Activated CD8-positive, alpha-beta T cell treated with anti-CD3 and anti-CD28 coated beads, Interleukin-2, amount 10 ng/mL, durations not matched to agents 7 days and 5 days (primary cell): ENCODE measurements around the gene WDR6. TPM values are rescaled to one million over a fixed set of nuclear protein-coding genes. Genes with fewer than 3 reads are reported as not detected.

ENCODE experiments used
- ATAC-seq: fragments of 150-1000 bp; cut with Tn5 transposase; one replicate; pipeline ENCODE4 v1.10.0; 2021; ENCODE audit warnings: moderate library complexity
- CTCF ChIA-PET: fragments of 350-600 bp; sonication (Branson Sonifier 250); formaldehyde crosslinking; loops from one replicate; lab custom pipeline; 2021; ENCODE audit warnings: antibody characterized with exemption; lab: Charles Lee
- POLR2A ChIA-PET: fragments of 350-600 bp; sonication (Branson Sonifier 250); formaldehyde crosslinking; loops from one replicate; lab custom pipeline; 2021; ENCODE audit warnings: antibody characterized with exemption; lab: Charles Lee
- DNase-seq: peaks from one replicate; pipeline ENCODE4 v3.0.0-alpha.2; 2020
- H3K27ac Mint-ChIP-seq: one replicate; pipeline ENCODE4 v1.8.0; 2021; ENCODE audit warnings: mild to moderate bottlenecking, mixed read lengths
- H3K27me3 Mint-ChIP-seq: one replicate; pipeline ENCODE4 v1.8.0; 2021; ENCODE audit warnings: low read depth, mixed read lengths
- H3K36me3 Mint-ChIP-seq: one replicate; pipeline ENCODE4 v1.8.0; 2021; ENCODE audit warnings: low read depth, mixed read lengths
- H3K4me1 Mint-ChIP-seq: one replicate; pipeline ENCODE4 v1.8.0; 2021; ENCODE audit warnings: low read depth, mixed read lengths
- H3K4me3 Mint-ChIP-seq: one replicate; pipeline ENCODE4 v1.8.0; 2021; ENCODE audit warnings: mild to moderate bottlenecking, mixed read lengths
- H3K9me3 Mint-ChIP-seq: one replicate; pipeline ENCODE4 v1.8.0; 2022; ENCODE audit warnings: mixed read lengths; ENCODE audit not compliant: insufficient read depth
- total RNA-seq, 2 experiments: library from RNA; stranded (reverse); gene quantifications; one replicate each; pipeline ENCODE4 v1.2.3, GENCODE V29; 2021

Gene WDR6
- total RNA-seq, 2 experiments from 2014 or later, result 134 to 140 TPM

DNA sequence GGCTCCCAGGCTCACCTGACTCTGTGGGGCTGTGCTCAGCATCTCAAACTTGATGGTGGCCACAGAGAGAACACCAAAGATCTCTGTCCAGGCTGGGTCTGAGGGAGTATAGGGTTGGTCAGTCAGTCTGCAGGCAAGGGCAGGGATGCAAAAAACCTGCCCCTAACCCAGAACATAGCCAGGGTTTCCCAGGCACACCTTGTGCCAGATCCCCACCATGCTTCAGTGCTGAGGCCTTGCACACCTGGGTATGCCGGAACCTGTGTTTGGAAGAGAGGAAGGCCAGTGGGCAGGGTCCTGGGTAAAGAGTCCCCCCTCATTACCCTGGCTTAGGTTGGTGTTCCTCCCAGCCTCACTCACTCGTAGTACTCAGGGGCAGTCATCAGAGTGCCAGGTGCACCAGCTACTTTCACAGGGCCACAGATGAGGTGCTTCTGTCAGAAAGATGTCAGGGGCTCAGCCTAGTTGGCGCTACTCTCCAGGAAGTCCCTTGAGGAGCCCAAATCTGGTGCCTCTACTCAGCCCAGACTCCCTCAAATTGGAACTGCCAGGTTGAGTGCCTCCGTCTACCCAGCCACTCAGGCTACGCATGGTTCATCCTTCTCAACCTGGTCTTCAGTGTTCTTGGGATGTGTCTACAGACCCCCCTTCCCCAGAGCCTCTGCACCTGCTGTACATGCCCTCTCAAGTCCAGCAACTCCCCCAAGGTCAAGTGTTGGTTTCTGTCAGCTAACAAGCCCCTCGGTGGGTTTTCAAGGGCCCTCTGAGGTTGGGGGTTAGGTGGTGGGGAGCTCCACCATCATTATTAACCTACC is 9.4 kb downstream of the WDR6 start:
- no peaks in the 10 kb centered on the region for H3K9me3 Mint-ChIP-seq
- H3K4me3 Mint-ChIP-seq, result peak overlapping the region; percentile 97
- no peak for ATAC-seq
- H3K36me3 Mint-ChIP-seq, result peaks cover 45% of the 10 kb centered on the region
- POLR2A ChIA-PET, result interaction anchor here (0.5 to 8.2 kb wide), 8 partner anchors 10 to 103 kb away, joined by 3 to 160 read pairs (median 3); partner anchors contain the start of genes P4HTM, QRICH1 and WDR6
- H3K4me1 Mint-ChIP-seq, result peaks cover 40% of the 10 kb centered on the region
- H3K27ac Mint-ChIP-seq, result peak overlapping the region; percentile 85
- H3K27me3 Mint-ChIP-seq, result no peaks in the 10 kb centered on the region
- CTCF ChIA-PET, result interaction anchor here (2.1 to 19.2 kb wide), 3 partner anchors 9 to 26 kb away, joined by 6 to 319 read pairs (median 92); partner anchors contain the start of genes IMPDH2, P4HTM and WDR6
- no peak for DNase-seq

DNA sequence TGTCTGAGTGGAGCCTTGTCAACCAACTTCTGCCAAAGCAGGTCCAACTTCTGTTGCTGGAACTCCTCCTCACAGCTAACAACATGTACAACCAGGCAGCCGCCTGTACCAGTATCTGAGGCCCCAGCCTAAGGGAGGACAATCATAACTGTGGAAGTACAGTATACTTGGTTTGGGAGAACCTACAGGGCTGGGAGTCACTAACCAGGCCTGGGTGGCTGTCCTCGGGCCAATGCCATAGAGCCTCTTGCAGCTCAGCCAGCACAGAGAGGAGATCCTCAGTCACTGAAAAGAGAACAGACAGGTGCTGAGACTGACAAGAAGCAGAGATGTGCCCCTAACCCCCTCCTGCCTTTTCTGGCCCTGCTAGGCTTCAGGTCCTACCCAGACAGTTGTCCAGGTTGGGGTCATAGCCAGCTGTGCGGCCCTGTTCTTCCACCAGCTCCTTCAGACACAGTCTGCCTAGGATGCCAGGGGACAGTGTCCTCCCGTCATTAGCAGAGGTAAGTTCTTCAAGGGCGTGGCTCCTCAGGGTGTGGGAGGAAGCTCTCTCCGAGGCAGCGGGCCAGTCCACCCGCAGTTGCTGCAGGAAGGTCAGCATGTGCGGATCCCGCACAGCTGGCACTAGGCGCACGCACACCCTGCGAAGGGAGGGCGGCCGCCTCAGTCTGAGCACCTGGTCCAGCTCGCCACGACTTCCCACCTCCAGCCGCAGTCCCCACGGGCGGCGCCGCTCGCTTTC is 10.2 kb downstream of the WDR6 start:
- Mint-ChIP-seq H3K4me1 (peaks cover 37% of the 10 kb centered on the region), H3K27me3 (no peaks in the 10 kb centered on the region), H3K27ac (peak overlapping the region; percentile 85), H3K4me3 (peak overlapping the region; percentile 97), H3K9me3 (no peaks in the 10 kb centered on the region), H3K36me3 (peaks cover 39% of the 10 kb centered on the region)
- no peak for ATAC-seq
- ChIA-PET POLR2A (interaction anchor here (0.5 to 8.2 kb wide), 9 partner anchors 8 to 98 kb away, joined by 3 to 160 read pairs (median 3); partner anchors contain the start of genes IMPDH2, P4HTM, QRICH1 and WDR6), CTCF (interaction anchor here (1.0 to 19.2 kb wide), 4 partner anchors 9 to 77 kb away, joined by 3 to 319 read pairs (median 49); partner anchors contain the start of genes IMPDH2, P4HTM and WDR6)
- peak; percentile 46 for DNase-seq

DNA sequence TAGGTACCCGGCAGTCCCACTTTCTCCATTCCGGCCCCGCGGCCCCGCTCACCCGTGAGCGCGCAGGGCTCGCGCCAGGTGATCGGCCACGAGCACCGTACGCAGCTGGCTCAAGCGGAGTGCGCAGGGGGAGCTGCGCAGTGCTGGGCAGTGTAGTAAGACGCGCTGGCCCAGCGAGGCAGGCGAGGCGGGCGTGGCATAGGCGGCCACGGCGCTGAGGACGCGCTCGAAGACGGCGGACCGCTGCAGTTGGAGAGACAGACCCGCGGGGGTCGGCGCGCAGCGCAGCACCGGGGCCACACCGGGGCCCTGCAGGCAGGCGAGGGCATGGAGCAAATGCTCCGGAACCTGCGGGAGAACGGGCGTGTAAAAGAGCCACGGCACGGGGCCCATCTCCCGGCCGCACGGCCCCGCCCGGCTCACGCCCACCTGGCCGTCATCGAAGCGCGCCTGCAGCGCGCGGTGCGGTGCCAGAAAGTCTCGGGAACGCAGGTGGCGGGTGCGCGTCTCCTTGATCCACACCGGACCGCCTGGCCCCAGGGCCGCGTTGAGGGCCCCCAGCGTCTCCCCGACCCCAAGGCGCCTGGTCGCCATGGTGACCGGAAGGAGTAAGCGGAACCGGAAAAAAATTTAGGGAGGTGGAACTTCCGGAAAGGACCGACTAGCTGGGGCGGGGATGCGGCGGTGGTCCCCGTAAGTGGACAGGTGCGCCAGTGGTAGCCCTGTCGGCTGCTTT is 10.9 kb downstream of the WDR6 start, which contains the start of gene DALRD3:
Gene DALRD3, minus strand, starts transcription at position 610 of the 736 bp plus-strand sequence. Its CDS starts 16 bp downstream, at position 594.
- DNase-seq, result peak; percentile 73

DNA sequence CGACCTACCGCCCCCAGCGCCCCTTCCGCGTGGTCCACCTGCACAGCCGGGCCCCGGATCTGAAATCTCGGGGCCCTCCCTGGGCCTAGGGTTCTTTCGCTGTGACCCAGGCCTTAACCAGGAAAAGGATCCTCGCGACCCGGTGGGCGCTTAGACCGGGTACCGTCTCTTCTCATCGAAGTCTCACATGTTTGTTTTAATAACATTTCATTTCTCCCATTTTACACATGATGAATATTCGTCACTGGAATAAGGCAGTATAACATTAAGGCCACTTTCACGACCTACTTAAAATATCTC is 11.5 kb downstream of the WDR6 start:
- H3K27me3 Mint-ChIP-seq, result no peaks in the 10 kb centered on the region
- peaks cover 46% of the 10 kb centered on the region for H3K4me1 Mint-ChIP-seq
- ATAC-seq (no peak), DNase-seq (no peak)
- peak overlapping the region; percentile 97 for H3K4me3 Mint-ChIP-seq
- POLR2A ChIA-PET, result interaction anchor here (3.9 to 8.2 kb wide), 5 partner anchors 10 to 75 kb away, joined by 22 to 160 read pairs (median 57); partner anchors contain the start of genes IMPDH2, P4HTM, QRICH1 and WDR6
- CTCF ChIA-PET, result interaction anchor here (2.1 to 19.2 kb wide), 3 partner anchors 11 to 28 kb away, joined by 6 to 319 read pairs (median 92); partner anchors contain the start of genes IMPDH2, P4HTM and WDR6
- H3K9me3 Mint-ChIP-seq, result no peaks in the 10 kb centered on the region
- peak overlapping the region; percentile 89 for H3K27ac Mint-ChIP-seq
- H3K36me3 Mint-ChIP-seq, result peaks cover 49% of the 10 kb centered on the region

More for the DNA sequence above, 10.9 kb downstream of the WDR6 start, which contains the start of gene DALRD3:
- Mint-ChIP-seq H3K4me3 (peak within 1 kb of the TSS; percentile 97), H3K27me3 (no peaks in the 10 kb centered on the region), H3K36me3 (peaks cover 45% of the 10 kb centered on the region), H3K4me1 (peaks cover 43% of the 10 kb centered on the region), H3K9me3 (no peaks in the 10 kb centered on the region), H3K27ac (peak within 1 kb of the TSS; percentile 89)
- POLR2A ChIA-PET, result interaction anchor here (0.7 to 8.2 kb wide), 8 partner anchors 8 to 99 kb away, joined by 3 to 160 read pairs (median 30); partner anchors contain the start of genes IMPDH2, P4HTM, QRICH1 and WDR6
- CTCF ChIA-PET, result interaction anchor here (1.0 to 19.2 kb wide), 4 partner anchors 10 to 76 kb away, joined by 3 to 319 read pairs (median 49); partner anchors contain the start of genes IMPDH2, P4HTM and WDR6
- peak; percentile 15 for ATAC-seq

GRCh38 chr3:49019941-49020329 is 12.7 kb downstream of the WDR6 start:
- POLR2A ChIA-PET, result interaction anchor here (1.2 to 8.2 kb wide), 8 partner anchors 8 to 553 kb away, joined by 3 to 160 read pairs (median 32); partner anchors contain the start of genes IMPDH2, P4HTM, QRICH1 and WDR6
- H3K27me3 Mint-ChIP-seq, result no peaks in the 10 kb centered on the region
- H3K27ac Mint-ChIP-seq, result peak overlapping the region; percentile 98
- no peaks in the 10 kb centered on the region for H3K9me3 Mint-ChIP-seq
- CTCF ChIA-PET, result interaction anchor here (1.2 to 19.2 kb wide), 5 partner anchors 8 to 73 kb away, joined by 5 to 319 read pairs (median 24); partner anchors contain the start of genes P4HTM, QRICH1 and WDR6
- peaks cover 53% of the 10 kb centered on the region for H3K4me1 Mint-ChIP-seq
- DNase-seq (no peak), ATAC-seq (no peak)
- H3K4me3 Mint-ChIP-seq, result peak overlapping the region; percentile 97
- peaks cover 54% of the 10 kb centered on the region for H3K36me3 Mint-ChIP-seq

GRCh38 chr3:49020330-49021212 is 13.4 kb downstream of the WDR6 start:
- peaks cover 54% of the 10 kb centered on the region for H3K36me3 Mint-ChIP-seq
- peaks cover 58% of the 10 kb centered on the region for H3K4me1 Mint-ChIP-seq
- ChIA-PET POLR2A (interaction anchor here (0.5 to 8.2 kb wide), 20 partner anchors 8 to 554 kb away, joined by 3 to 160 read pairs (median 5); partner anchors contain the start of genes ARIH2, IMPDH2, IP6K2 and P4HTM), CTCF (interaction anchor here (1.2 to 19.2 kb wide), 7 partner anchors 8 to 123 kb away, joined by 5 to 319 read pairs (median 22); partner anchors contain the start of genes P4HTM, QRICH1, SLC25A20 and WDR6)
- no peaks in the 10 kb centered on the region for H3K27me3 Mint-ChIP-seq
- ATAC-seq, result peak; percentile 5
- H3K27ac Mint-ChIP-seq, result peak overlapping the region; percentile 98
- H3K4me3 Mint-ChIP-seq, result peak overlapping the region; percentile 97
- DNase-seq, result peak; percentile 52
- H3K9me3 Mint-ChIP-seq, result no peaks in the 10 kb centered on the region

- ATAC-seq (peak; percentile 65), DNase-seq (peak; percentile 99)
- Mint-ChIP-seq H3K4me3 (peak overlapping the region; percentile 97), H3K4me1 (peaks cover 60% of the 10 kb centered on the region), H3K27ac (peak overlapping the region; percentile 98), H3K36me3 (peaks cover 56% of the 10 kb centered on the region), H3K9me3 (no peaks in the 10 kb centered on the region), H3K27me3 (no peaks in the 10 kb centered on the region)
- ChIA-PET CTCF (interaction anchor here (1.0 to 19.2 kb wide), 10 partner anchors 9 to 136 kb away, joined by 3 to 319 read pairs (median 10); partner anchors contain the start of genes P4HTM, QRICH1, SLC25A20 and WDR6), POLR2A (interaction anchor here (0.5 to 8.2 kb wide), 29 partner anchors 8 to 555 kb away, joined by 3 to 160 read pairs (median 4); partner anchors contain the start of genes ARIH2, DAG1, IMPDH2 and IP6K2)
These were observed 14.1 kb downstream of the WDR6 start for GRCh38 chr3:49021213-49021812.

- peak within 1 kb of the TSS; percentile 97 for H3K4me3 Mint-ChIP-seq
- DNase-seq (peak; percentile 94), ATAC-seq (peak; percentile 74)
- peaks cover 61% of the 10 kb centered on the region for H3K4me1 Mint-ChIP-seq
- CTCF ChIA-PET, result interaction anchor here (0.6 to 19.2 kb wide), 13 partner anchors 10 to 586 kb away, joined by 3 to 319 read pairs (median 5); partner anchors contain the start of genes NICN1, P4HTM, QRICH1 and SLC25A20
- H3K9me3 Mint-ChIP-seq, result no peaks in the 10 kb centered on the region
- POLR2A ChIA-PET, result interaction anchor here (0.5 to 8.2 kb wide), 24 partner anchors 10 to 448 kb away, joined by 3 to 160 read pairs (median 4); partner anchors contain the start of genes ARIH2, DAG1, IP6K2 and P4HTM
- no peaks in the 10 kb centered on the region for H3K27me3 Mint-ChIP-seq
- H3K36me3 Mint-ChIP-seq, result peaks cover 57% of the 10 kb centered on the region
- H3K27ac Mint-ChIP-seq, result peak within 1 kb of the TSS; percentile 99
These were observed 14.9 kb downstream of the WDR6 start, which contains the start of gene NDUFAF3 for GRCh38 chr3:49021813-49022687. NDUFAF3 (plus strand) TSS chr3:49022121; CDS start chr3:49022145, 24 bp downstream.
